B cell (primary cell): ENCODE results near the gene FCHO2. TPM values are rescaled to one million over a fixed set of nuclear protein-coding genes. Genes with fewer than 3 reads are reported as not detected.

Experiments used
- ATAC-seq: fragments of 200-7000 bp; cut with Tn5 transposase; one replicate; pipeline ENCODE4 v1.10.0; 2021; ENCODE audit warnings: low read depth, mild to moderate bottlenecking, moderate number of reproducible peaks, moderate library complexity
- CTCF ChIA-PET: fragments of 350-600 bp; sonication (Branson Sonifier 250); formaldehyde crosslinking; loops from one replicate; lab custom pipeline; 2021; ENCODE audit warnings: antibody characterized with exemption, inconsistent platforms; lab: Charles Lee
- POLR2A ChIA-PET: fragments of 350-600 bp; sonication (Branson Sonifier 250); formaldehyde crosslinking; loops from one replicate; lab custom pipeline; 2021; ENCODE audit warnings: antibody characterized with exemption; lab: Charles Lee
- DNase-seq: peaks from one replicate; pipeline ENCODE4 v3.0.0; 2013
- H2AFZ ChIP-seq: 2 replicates; pipeline ENCODE4 v1.6.1; 2012; ENCODE audit warnings: mild to moderate bottlenecking, low read depth, low read length; ENCODE audit not compliant: insufficient read depth, poor library complexity, severe bottlenecking
- H3K27ac ChIP-seq, 2 donors: 1 replicate in 1 of 2; 2 replicates in 1 of 2; pipeline ENCODE4 v1.5.1; 2012 to 2013; ENCODE audit warnings: low read length in 2 of 2, mild to moderate bottlenecking in 2 of 2, moderate library complexity in 1 of 2
- H3K27me3 ChIP-seq, 4 experiments: fragments of 200-600 bp in 1 of 4; sonication (generic) in 1 of 4; replicated peaks in 1 of 4; 1 replicate in 2 of 4; 2 replicates in 2 of 4; pipeline versions ENCODE4 v1.6.1 to v1.7.0; 2013 to 2016; ENCODE audit warnings: low read length in 3 of 4, mild to moderate bottlenecking in 2 of 4, mixed read lengths in 1 of 4, moderate library complexity in 1 of 4; ENCODE audit not compliant: insufficient read depth in 4 of 4, control insufficient read depth in 3 of 4; ENCODE audit errors: control extremely low read depth in 1 of 4
- H3K36me3 ChIP-seq, 2 experiments: replicated peaks in 1 of 2; 1 replicate in 1 of 2; 2 replicates in 1 of 2; pipeline versions ENCODE4 v1.6.1 to v1.7.1; 2013; ENCODE audit warnings: low read length in 1 of 2; ENCODE audit not compliant: insufficient read depth in 2 of 2, control insufficient read depth in 1 of 2; ENCODE audit errors: control extremely low read depth in 1 of 2, extremely low read depth in 1 of 2
- H3K4me1 ChIP-seq, 2 donors: fragments of 200-600 bp in 1 of 2; sonication (generic) in 1 of 2; 1 replicate in 1 of 2; 2 replicates in 1 of 2; pipeline versions ENCODE4 v1.5.1 to v1.6.1; 2013 to 2017; ENCODE audit warnings: low read length in 2 of 2; ENCODE audit not compliant: control insufficient read depth in 2 of 2, insufficient read depth in 2 of 2
- H3K4me2 ChIP-seq: replicated peaks from 2 replicates; pipeline ENCODE3; 2012; ENCODE audit warnings: mild to moderate bottlenecking, low read depth, low read length; ENCODE audit not compliant: poor library complexity, severe bottlenecking
- H3K4me3 ChIP-seq, 5 experiments: fragments of 200-600 bp in 1 of 5; sonication (generic) in 1 of 5; 1 replicate in 3 of 5; 2 replicates in 2 of 5; pipeline versions ENCODE4 v1.5.1 to v1.7.0; 2011 to 2016; ENCODE audit warnings: low read length in 4 of 5, mild to moderate bottlenecking in 4 of 5, low read depth in 2 of 5, control low read depth in 1 of 5, moderate library complexity in 1 of 5; ENCODE audit not compliant: insufficient read depth in 1 of 5; ENCODE audit errors: control extremely low read depth in 1 of 5, extremely low read depth in 1 of 5
- H3K79me2 ChIP-seq: fragments of 200-600 bp; sonication (generic); one replicate; pipeline ENCODE4 v1.6.0; 2016; ENCODE audit warnings: low read length; ENCODE audit not compliant: control insufficient read depth, insufficient read depth
- H3K9ac ChIP-seq: fragments of 200-600 bp; sonication (generic); 2 replicates; pipeline ENCODE4 v1.6.1; 2017; ENCODE audit warnings: mild to moderate bottlenecking, low read length, moderate library complexity
- H3K9me3 ChIP-seq, 3 donors: one replicate each; pipeline versions ENCODE4 v1.6.1 to v1.7.1; 2013; ENCODE audit warnings: low read length in 2 of 3; ENCODE audit not compliant: control insufficient read depth in 2 of 3, insufficient read depth in 1 of 3; ENCODE audit errors: control extremely low read depth in 1 of 3
- H4K20me1 ChIP-seq: 2 replicates; pipeline ENCODE4 v1.6.0; 2012; ENCODE audit warnings: mild to moderate bottlenecking, low read length; ENCODE audit not compliant: insufficient read depth, control insufficient read depth, poor library complexity, severe bottlenecking
- H3K27ac Mint-ChIP-seq: one replicate; pipeline ENCODE4 v1.8.0; 2021; ENCODE audit warnings: mixed read lengths
- H3K27me3 Mint-ChIP-seq: one replicate; pipeline ENCODE4 v1.8.0; 2021; ENCODE audit warnings: mixed read lengths
- H3K4me1 Mint-ChIP-seq: one replicate; pipeline ENCODE4 v1.8.0; 2021; ENCODE audit warnings: mixed read lengths
- H3K4me3 Mint-ChIP-seq: one replicate; pipeline ENCODE4 v1.8.0; 2021; ENCODE audit warnings: mixed read lengths
- H3K9me3 Mint-ChIP-seq: one replicate; pipeline ENCODE4 v1.8.0; 2022; ENCODE audit warnings: mixed read lengths; ENCODE audit not compliant: insufficient read depth
- EZH2 ChIP-seq: IDR thresholded peaks from 2 replicates; pipeline ENCODE4 v1.6.1; 2012; ENCODE audit warnings: borderline replicate concordance, low read depth, mild to moderate bottlenecking, moderate library complexity, low read length; ENCODE audit not compliant: insufficient read depth, poor library complexity, severe bottlenecking
- WGBS: methylation state at CpG from one replicate; pipeline ENCODE4 v1.1.5; 2013; ENCODE audit warnings: missing lambda C conversion rate; ENCODE audit not compliant: insufficient coverage; 5-methylcytosine and 5-hydroxymethylcytosine counted together
- intact Hi-C: fragments of 100-400 bp; cut with micrococcal nuclease; formaldehyde crosslinking; loops from one replicate; pipeline ENCODE4 v1.10.0; 2022
- polyA plus RNA-seq: library from polyadenylated mRNA; depleted of rRNA; stranded (reverse); fragments of >200 nt; gene quantifications from 2 replicates; pipeline ENCODE4 v1.2.3, GENCODE V29; 2012
- total RNA-seq, 2 donors: library from RNA; stranded (reverse); fragments of 120-200 nt in 1 of 2; gene quantifications; 1 replicate in 1 of 2; 2 replicates in 1 of 2; pipeline versions ENCODE4 v1.2.3 to v1.2.4, GENCODE V29; 2013 to 2022
- TF ChIP-seq, protein P1 (sequence below): fragments of 200-600 bp; IDR thresholded peaks from one replicate; pipeline ENCODE4 v1.8.0; 2022; ENCODE audit warnings: antibody characterized with exemption, mild to moderate bottlenecking

The FCHO2 gene
- total and polyA plus RNA-seq, 2 donors (not counting 1 experiment from before 2014, with no cell fraction given) = 1.5 to 11.0 TPM

DNA sequence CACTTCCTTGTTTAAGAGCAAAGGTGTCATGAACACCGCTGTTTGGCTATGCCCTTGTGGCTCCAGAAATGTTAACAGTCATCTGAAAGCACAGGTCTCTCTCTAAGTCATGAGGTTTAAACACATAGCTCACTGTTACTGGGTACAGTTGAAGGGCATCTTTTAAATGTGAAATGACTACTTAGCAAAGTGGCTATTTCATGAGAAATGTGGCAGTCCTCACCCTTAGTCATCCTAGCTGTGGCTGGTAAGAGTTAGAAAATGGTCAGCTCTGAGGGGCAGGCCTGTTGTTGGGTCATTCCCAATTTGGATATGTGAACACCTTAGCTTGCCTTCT is 140.4 kb downstream of the FCHO2 start:
- H3K4me3 Mint-ChIP-seq = no peak overlapping the region
- H3K27ac ChIP-seq = no peak overlapping the region
- H3K9me3 ChIP-seq = no peaks in the 10 kb centered on the region
- H3K27ac Mint-ChIP-seq = no peak overlapping the region
- DNase-seq = no peak
- no peak for ATAC-seq
- no peak overlapping the region for H2AFZ ChIP-seq
- H3K79me2 ChIP-seq = no peaks in the 10 kb centered on the region
- H4K20me1 ChIP-seq = no peaks in the 10 kb centered on the region
- intact Hi-C loops = no loop called here
- no CpG with 5 or more reads among the region's 1 CpG for WGBS
- H3K4me1 ChIP-seq = no peaks in the 10 kb centered on the region
- no peak overlapping the region for H3K4me3 ChIP-seq
- TF ChIP-seq, protein P1, sequence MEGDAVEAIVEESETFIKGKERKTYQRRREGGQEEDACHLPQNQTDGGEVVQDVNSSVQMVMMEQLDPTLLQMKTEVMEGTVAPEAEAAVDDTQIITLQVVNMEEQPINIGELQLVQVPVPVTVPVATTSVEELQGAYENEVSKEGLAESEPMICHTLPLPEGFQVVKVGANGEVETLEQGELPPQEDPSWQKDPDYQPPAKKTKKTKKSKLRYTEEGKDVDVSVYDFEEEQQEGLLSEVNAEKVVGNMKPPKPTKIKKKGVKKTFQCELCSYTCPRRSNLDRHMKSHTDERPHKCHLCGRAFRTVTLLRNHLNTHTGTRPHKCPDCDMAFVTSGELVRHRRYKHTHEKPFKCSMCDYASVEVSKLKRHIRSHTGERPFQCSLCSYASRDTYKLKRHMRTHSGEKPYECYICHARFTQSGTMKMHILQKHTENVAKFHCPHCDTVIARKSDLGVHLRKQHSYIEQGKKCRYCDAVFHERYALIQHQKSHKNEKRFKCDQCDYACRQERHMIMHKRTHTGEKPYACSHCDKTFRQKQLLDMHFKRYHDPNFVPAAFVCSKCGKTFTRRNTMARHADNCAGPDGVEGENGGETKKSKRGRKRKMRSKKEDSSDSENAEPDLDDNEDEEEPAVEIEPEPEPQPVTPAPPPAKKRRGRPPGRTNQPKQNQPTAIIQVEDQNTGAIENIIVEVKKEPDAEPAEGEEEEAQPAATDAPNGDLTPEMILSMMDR = no peak
- no peak for TF ChIP-seq EZH2
- H3K9ac ChIP-seq = no peak overlapping the region
- no peaks in the 10 kb centered on the region for H3K36me3 ChIP-seq
- peaks cover 0 to 3% (median 0%) of the 10 kb centered on the region in 4 experiments for H3K27me3 ChIP-seq
- POLR2A ChIA-PET = no interaction called here
- no peak overlapping the region for H3K4me2 ChIP-seq
- no peaks in the 10 kb centered on the region for H3K9me3 Mint-ChIP-seq
- CTCF ChIA-PET = interaction anchor here (0.9 kb wide), 1 partner anchor 93 kb away, joined by 5 read pairs; no protein-coding TSS in a partner anchor
- H3K4me1 Mint-ChIP-seq = no peaks in the 10 kb centered on the region
- no peaks in the 10 kb centered on the region for H3K27me3 Mint-ChIP-seq

DNA sequence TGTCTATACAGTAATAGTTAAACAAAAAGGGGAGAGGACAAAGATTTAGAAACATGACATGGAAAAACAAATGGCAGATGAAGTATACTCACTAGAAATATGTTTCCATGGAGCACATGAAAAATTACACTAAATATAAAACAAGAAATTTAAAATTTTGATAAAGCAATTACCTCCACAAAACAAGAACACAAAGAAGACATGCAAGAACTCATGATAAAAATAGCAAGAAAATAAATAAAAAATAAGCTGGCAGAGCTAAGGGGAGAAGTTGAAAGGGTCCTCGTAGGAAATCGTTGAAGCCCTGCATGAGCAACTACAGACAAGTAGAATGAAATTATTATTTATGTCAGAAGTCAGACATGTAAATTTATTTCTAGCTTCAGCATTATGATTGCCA is 141.9 kb downstream of the FCHO2 start:
- 100% methylated on average over 1 of the region's 2 CpGs for WGBS
- no peak for ATAC-seq
- Histone ChIP-seq H2AFZ (no peak overlapping the region), H3K9ac (no peak overlapping the region), H3K36me3 (no peaks in the 10 kb centered on the region), H3K4me2 (no peak overlapping the region), H3K79me2 (no peaks in the 10 kb centered on the region), H3K27ac (no peak overlapping the region), H3K4me3 (no peak overlapping the region), H3K4me1 (no peaks in the 10 kb centered on the region), H3K9me3 (no peaks in the 10 kb centered on the region), H3K27me3 (peaks cover 0 to 3% (median 0%) of the 10 kb centered on the region in 4 experiments), H4K20me1 (no peaks in the 10 kb centered on the region)
- no peaks in the 10 kb centered on the region for H3K27me3 Mint-ChIP-seq
- no peaks in the 10 kb centered on the region for H3K4me1 Mint-ChIP-seq
- POLR2A ChIA-PET = no interaction called here
- no peak overlapping the region for H3K27ac Mint-ChIP-seq
- CTCF ChIA-PET = no interaction called here
- DNase-seq = no peak
- H3K4me3 Mint-ChIP-seq = no peak overlapping the region
- TF ChIP-seq, protein P1 = no peak
- no peak for TF ChIP-seq EZH2
- intact Hi-C loops = no loop called here
- H3K9me3 Mint-ChIP-seq = no peaks in the 10 kb centered on the region
